Stimulated activated CD4-positive, alpha-beta T cell treated with anti-CD3 and anti-CD28 coated beads, Interleukin-12 subunit alpha, Interleukin-12 subunit beta, amount 100 ng/mL, for 48 hours (primary cell): Measurements from ENCODE around the gene RASGEF1C.

Experiments used
- DNase-seq, 3 donors: peaks; one replicate each; pipeline ENCODE4 v3.0.0-alpha.2; 2020; ENCODE audit warnings: low read depth in 2 of 3, low spot score in 1 of 3

The RASGEF1C gene

GRCh38 chr5:180068519-180069090 lies 140.4 kb downstream of the RASGEF1C start:
- DNase-seq: no peak

DNA sequence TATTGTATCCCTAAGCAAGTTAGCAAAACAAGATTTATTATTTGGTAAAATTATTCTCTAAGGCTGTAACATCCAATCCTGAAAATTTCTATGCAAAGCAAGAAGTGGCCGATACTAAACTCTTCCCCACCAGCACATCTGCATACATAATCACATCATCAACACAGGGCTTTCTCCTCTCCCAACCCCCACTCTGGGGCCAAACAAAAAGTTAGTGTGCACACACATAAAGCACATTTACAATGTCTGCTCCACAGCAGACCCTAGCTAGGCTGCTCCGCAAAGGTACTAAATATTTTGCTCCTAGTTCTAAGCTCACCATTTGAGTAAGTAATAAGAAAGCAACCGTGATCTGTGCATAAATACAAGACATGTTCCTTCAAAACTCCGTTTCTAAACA lies 141.0 kb downstream of the RASGEF1C start:
- DNase-seq: no peak

DNA sequence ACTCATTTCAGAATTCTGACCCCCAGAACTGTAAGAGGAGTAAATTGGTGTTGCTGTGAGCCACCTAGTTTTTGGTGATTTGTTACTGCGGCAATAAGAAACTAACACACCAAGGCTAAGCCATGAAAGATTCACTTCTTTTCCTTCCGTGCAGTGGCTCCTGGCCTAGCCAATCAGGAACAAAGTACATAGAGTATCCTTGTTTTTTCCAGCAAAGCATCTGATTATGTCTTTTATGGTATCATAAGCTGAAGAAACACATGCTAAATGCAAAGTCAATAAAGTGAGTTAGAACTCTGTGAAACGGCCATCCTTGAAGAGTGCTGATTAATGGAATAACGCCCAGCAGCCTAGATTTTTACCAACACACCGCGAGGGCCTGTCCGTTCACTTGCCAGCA lies 148.8 kb downstream of the RASGEF1C start:
- DNase-seq: no peak

GRCh38 chr5:180059326-180059725 lies 149.7 kb downstream of the RASGEF1C start:
- DNase-seq: no peak

DNA sequence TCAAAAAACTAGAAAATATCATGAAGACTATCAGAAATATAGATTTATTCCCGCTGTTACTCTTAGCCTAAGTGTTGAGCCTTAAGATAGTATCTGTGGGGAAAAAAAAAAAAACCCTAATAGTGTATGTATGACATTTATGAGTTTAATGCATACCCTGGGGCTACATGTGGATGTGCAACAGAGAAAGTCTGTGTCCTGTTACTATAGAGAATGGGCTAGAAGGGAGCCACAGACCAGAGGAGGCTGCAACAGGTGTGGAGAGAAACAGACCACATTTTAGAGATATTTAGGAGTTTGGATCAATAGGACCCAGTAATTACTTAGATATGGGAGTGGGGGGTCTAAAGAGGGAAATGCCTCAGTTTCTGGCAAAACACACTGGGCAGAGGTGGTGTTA lies 152.9 kb downstream of the RASGEF1C start:
- DNase-seq: no peak

GRCh38 chr5:180054226-180054625 lies 154.8 kb downstream of the RASGEF1C start:
- DNase-seq: no peak

DNA sequence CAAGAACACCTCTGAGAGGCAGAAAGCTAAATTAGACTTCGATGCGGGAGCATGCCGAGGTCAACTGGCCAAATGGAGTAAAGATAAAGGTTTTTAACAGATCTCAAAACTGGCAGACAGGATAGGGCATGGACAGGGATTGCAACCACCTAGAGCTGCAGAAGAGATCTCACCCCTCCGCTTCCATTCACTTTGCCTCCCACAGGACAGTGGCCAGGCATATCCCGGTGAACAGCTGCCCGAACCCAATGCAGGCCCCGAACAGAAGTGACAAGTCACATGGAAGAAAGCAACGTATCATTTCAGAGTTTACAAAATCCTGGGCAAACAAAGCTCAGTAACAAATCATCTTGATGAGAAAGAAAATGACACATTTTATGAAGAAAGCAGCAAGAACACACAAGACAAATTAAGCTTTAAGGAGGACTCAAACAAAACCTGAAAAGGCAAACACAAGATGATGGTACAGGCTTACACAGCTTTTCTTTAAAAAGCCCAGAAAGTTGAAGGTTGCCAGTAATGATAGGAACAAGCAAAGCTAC lies 155.9 kb downstream of the RASGEF1C start:
- no peak for DNase-seq

GRCh38 chr5:180052211-180052818 lies 156.7 kb downstream of the RASGEF1C start:
- no peak for DNase-seq
